Suprapubic skin (tissue), 3 donors: ENCODE measurements around the gene PRSS3.
"Not testable (repeated sequence)": the region's sequence is repeated elsewhere in the genome, so short reads cannot be mapped to it uniquely, and the experiment has no call there.

Source experiments
- CTCF ChIP-seq, 2 donors: fragments of 200-600 bp in 1 of 2; fragments of 450-650 bp in 1 of 2; sonication (generic) in 1 of 2; IDR thresholded peaks; one replicate each; pipeline ENCODE4 v1.5.1; 2016 to 2019; ENCODE audit warnings: antibody characterized with exemption in 2 of 2, mild to moderate bottlenecking in 1 of 2, moderate library complexity in 1 of 2
- POLR2A ChIP-seq, 2 donors: fragments of 450-650 bp; IDR thresholded peaks; one replicate each; pipeline ENCODE4 v1.6.1; 2017; ENCODE audit warnings: antibody characterized with exemption in 2 of 2, mild to moderate bottlenecking in 2 of 2, moderate library complexity in 2 of 2

- TF ChIP-seq POLR2A, CTCF (IDR thresholded peaks at IDR 0.05): not testable (repeated sequence)
These were observed 25.0 kb upstream of the PRSS3 start for GRCh38 chr9:33770156-33770880.
